AG04450 (cell line): ENCODE measurements around the gene TMEM221. TPM values are rescaled to one million over a fixed set of nuclear protein-coding genes. Genes with fewer than 3 reads are reported as not detected.

Experiments
- CTCF ChIA-PET: fragments of 300-600, 350-600 bp; formaldehyde crosslinking; extraction: SDS; loops from one replicate; lab custom pipeline; 2022; ENCODE audit warnings: antibody characterized with exemption, inconsistent platforms; lab: Charles Lee
- POLR2A ChIA-PET: fragments of 350-600 bp; formaldehyde crosslinking; extraction: SDS; loops from one replicate; lab custom pipeline; 2021; ENCODE audit warnings: antibody characterized with exemption, inconsistent platforms; lab: Yijun Ruan, JAX
- DNase-seq: peaks from one replicate; pipeline ENCODE4 v3.0.0-alpha.2; 2011; ENCODE audit warnings: low read depth, low spot score
- H3K27ac ChIP-seq: one replicate; pipeline ENCODE4 v1.5.1; 2012; ENCODE audit warnings: low read depth, low read length, control low read depth
- H3K27me3 ChIP-seq: one replicate; pipeline ENCODE4 v1.6.0; 2012; ENCODE audit warnings: low read length; ENCODE audit not compliant: control insufficient read depth, insufficient read depth
- H3K4me3 ChIP-seq: 2 replicates; pipeline ENCODE4 v1.5.1; 2011; ENCODE audit warnings: mild to moderate bottlenecking, low read depth, low read length, control low read depth
- H3K9me3 ChIP-seq: 2 replicates; pipeline ENCODE4 v1.5.1; 2012; ENCODE audit warnings: low read length; ENCODE audit not compliant: control insufficient read depth, insufficient read depth
- CTCF ChIP-seq: IDR thresholded peaks from 2 replicates; pipeline ENCODE4 v1.5.1; 2011; ENCODE audit warnings: low read depth, low read length, control low read depth, inconsistent platforms
- polyA plus RNA-seq: library from polyadenylated mRNA; depleted of rRNA; stranded (reverse); fragments of >200 nt; gene quantifications from 2 replicates; pipeline ENCODE4 v1.2.3, GENCODE V29; 2011; rRNA removed

The TMEM221 gene
- polyA plus RNA-seq, 1 experiment = 0.05 TPM

DNA sequence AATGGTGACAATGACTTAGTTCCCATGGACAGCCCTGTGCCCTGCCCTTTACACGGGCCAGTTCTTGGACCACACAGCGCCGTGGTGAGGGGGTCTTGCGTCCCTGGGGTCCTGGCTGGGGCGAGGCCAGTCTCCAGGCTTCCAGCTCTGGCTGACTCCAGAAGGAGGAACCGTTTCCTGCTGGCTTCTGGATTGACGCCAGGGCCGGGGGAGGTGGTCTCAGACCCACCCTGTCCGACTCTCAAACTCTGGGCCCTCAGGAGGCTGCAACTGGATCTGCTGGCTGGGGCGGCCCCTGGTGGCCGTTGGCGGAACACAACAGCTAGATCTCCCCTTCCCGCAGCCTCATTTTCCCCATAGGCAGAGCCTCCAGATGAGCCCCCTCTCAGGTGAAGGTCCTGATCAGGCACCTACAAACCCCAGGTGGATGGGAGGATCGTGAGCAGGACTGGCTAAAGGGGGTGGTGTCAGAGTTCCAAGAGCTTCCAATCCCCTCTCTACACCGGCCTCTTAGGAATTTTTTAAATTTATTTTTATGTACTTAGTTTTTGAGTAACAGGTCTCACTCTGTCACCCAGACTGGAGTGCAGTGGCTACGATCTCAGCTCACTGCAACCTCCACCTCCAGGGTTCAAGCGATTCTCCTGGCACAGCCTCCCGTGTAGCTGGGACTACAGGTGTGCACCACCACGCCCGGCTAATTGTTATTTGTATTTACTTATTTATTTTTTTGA, 62.4 kb downstream of the TMEM221 start:
- CTCF ChIA-PET = interaction anchor here (0.5 to 7.4 kb wide), 17 partner anchors 13 to 1224 kb away, joined by 3 to 87 read pairs (median 5); no protein-coding TSS in a partner anchor
- Histone ChIP-seq H3K27ac (no peak overlapping the region), H3K4me3 (no peak overlapping the region), H3K27me3 (peaks cover 4% of the 10 kb centered on the region), H3K9me3 (peaks cover 5% of the 10 kb centered on the region; the same call in 1 of the 2 replicates)
- POLR2A ChIA-PET = no interaction called here
- peak; percentile 96 for TF ChIP-seq CTCF
- no peak for DNase-seq

Other genes starting within 250 kb of the TMEM221 start
- 21.1 and 25.1 TPM in 2 replicates for gene USE1, start 233.3 kb downstream of the TMEM221 start, polyA plus RNA-seq
- gene OCEL1, start 222.4 kb downstream of the TMEM221 start, polyA plus RNA-seq = 4.6 and 6.7 TPM in 2 replicates
- gene NR2F6, start 202.7 kb downstream of the TMEM221 start, polyA plus RNA-seq = 16.3 and 18.9 TPM in 2 replicates
- gene USHBP1, start 183.9 kb downstream of the TMEM221 start, polyA plus RNA-seq = not detected in 2 replicates
- 92.0 and 98.6 TPM in 2 replicates for gene BABAM1, start 181.2 kb downstream of the TMEM221 start, polyA plus RNA-seq
- 0.33 and 0.36 TPM in 2 replicates for gene ANKLE1, start 166.8 kb downstream of the TMEM221 start, polyA plus RNA-seq
- 6.1 and 8.6 TPM in 2 replicates for gene ABHD8, start 145.2 kb downstream of the TMEM221 start, polyA plus RNA-seq
- gene MRPL34, start 142.8 kb downstream of the TMEM221 start, polyA plus RNA-seq = 23.2 and 24.3 TPM in 2 replicates
- gene DDA1, start 139.1 kb downstream of the TMEM221 start, polyA plus RNA-seq = 38.7 and 40.7 TPM in 2 replicates
- gene ANO8, start 113.8 kb downstream of the TMEM221 start, polyA plus RNA-seq = 1.8 and 2.0 TPM in 2 replicates
- gene GTPBP3, start 111.1 kb downstream of the TMEM221 start, polyA plus RNA-seq = 4.7 TPM in 2 replicates
- gene PLVAP, start 71.3 kb downstream of the TMEM221 start, polyA plus RNA-seq = not detected in 2 replicates
- gene CCDC194, start 54.5 kb downstream of the TMEM221 start, polyA plus RNA-seq = not detected in 2 replicates
- gene BST2, start 43.0 kb downstream of the TMEM221 start, polyA plus RNA-seq = 1.9 and 2.8 TPM in 2 replicates
- gene MVB12A, start 28.6 kb downstream of the TMEM221 start, polyA plus RNA-seq = 22.5 and 30.1 TPM in 2 replicates
- not detected in 2 replicates for gene NXNL1, start 12.3 kb upstream of the TMEM221 start, polyA plus RNA-seq
- 8.3 and 9.4 TPM in 2 replicates for gene SLC27A1, start 21.9 kb upstream of the TMEM221 start, polyA plus RNA-seq
- gene PGLS, start 63.0 kb upstream of the TMEM221 start, polyA plus RNA-seq = 40.5 and 60.8 TPM in 2 replicates
- 89.0 and 102 TPM in 2 replicates for gene COLGALT1, start 107.0 kb upstream of the TMEM221 start, polyA plus RNA-seq
- gene UNC13A, start 239.7 kb upstream of the TMEM221 start, polyA plus RNA-seq = 0.04 and 0.05 TPM in 2 replicates